Activated CD4-positive, alpha-beta memory T cell treated with anti-CD3 and anti-CD28 coated beads, Interleukin-2, amount 10 ng/mL, durations not matched to agents 7 days and 5 days (primary cell): ENCODE measurements around the gene CLCF1. TPM values are rescaled to one million over a fixed set of nuclear protein-coding genes. Genes with fewer than 3 reads are reported as not detected.

Source experiments
- CTCF ChIA-PET: fragments of 350-600 bp; sonication (Branson Sonifier 250); formaldehyde crosslinking; loops from one replicate; lab custom pipeline; 2021; ENCODE audit warnings: antibody characterized with exemption, inconsistent platforms; lab: Charles Lee
- POLR2A ChIA-PET: fragments of 350-600 bp; sonication (Branson Sonifier 250); formaldehyde crosslinking; loops from one replicate; lab custom pipeline; 2021; ENCODE audit warnings: antibody characterized with exemption; lab: Charles Lee
- DNase-seq: peaks from one replicate; pipeline ENCODE4 v3.0.0-alpha.2; 2020
- H3K27ac Mint-ChIP-seq: one replicate; pipeline ENCODE4 v1.8.0; 2021; ENCODE audit warnings: mild to moderate bottlenecking, mixed read lengths
- H3K27me3 Mint-ChIP-seq: one replicate; pipeline ENCODE4 v1.8.0; 2021; ENCODE audit warnings: mixed read lengths
- H3K36me3 Mint-ChIP-seq: one replicate; pipeline ENCODE4 v1.8.0; 2021; ENCODE audit warnings: low read depth, mixed read lengths
- H3K4me1 Mint-ChIP-seq: one replicate; pipeline ENCODE4 v1.8.0; 2021; ENCODE audit warnings: mixed read lengths
- H3K4me3 Mint-ChIP-seq: one replicate; pipeline ENCODE4 v1.8.0; 2021; ENCODE audit warnings: mild to moderate bottlenecking, mixed read lengths
- H3K9me3 Mint-ChIP-seq: one replicate; pipeline ENCODE4 v1.8.0; 2021; ENCODE audit warnings: mixed read lengths
- total RNA-seq, 2 experiments: library from RNA; stranded (reverse); gene quantifications; one replicate each; pipeline ENCODE4 v1.2.3, GENCODE V29; 2021

Gene CLCF1
- total RNA-seq, 2 experiments from 2014 or later = 0.65 to 0.71 TPM

DNA sequence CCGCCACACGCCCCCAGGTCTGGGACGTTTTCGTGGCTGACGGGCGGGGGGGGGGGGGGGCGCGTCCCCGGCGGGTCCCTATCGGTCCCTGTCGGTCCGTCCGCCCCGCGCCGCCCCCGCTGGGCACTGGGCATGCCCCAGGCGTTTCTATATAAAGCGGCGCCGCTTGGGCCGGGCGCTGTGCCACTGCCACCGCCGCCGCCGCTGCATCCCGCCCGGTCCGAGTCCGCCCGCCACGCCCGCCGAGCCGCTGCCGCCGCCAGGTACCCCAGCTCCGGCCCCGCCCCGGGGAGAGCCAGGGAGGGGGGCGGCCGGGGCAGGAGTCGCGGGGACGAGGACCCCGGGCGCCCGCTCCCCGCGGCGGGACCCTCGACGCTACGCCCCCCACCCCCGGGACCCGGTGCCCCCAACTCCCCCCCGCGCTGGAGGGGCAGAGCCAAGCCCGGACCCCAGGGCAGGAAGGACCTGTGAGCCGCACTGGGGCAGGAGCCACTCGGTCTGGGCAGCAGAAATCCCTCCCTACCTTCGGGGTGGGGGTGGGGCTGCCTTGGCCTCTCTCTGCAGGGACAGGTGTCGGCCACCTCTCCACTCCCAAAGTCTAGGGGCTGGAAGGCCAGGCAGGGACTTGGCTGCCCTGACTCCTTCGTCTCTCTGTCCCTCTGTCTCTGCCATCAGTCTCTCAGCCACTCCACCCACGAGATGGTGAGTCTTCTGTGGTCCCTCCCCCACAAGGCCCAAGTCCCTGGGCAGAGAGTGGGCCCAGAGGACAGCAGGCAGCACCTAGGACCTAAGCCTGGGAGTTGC lies 42.3 kb upstream of the CLCF1 start, which contains the start of gene CARNS1:
CARNS1 (plus strand) TSS at position 178 of the 804 bp plus-strand sequence; CDS start at position 700, 522 bp downstream.
- ChIA-PET POLR2A (interaction anchor here (1.4 to 11.7 kb wide), 6 partner anchors 8 to 69 kb away, joined by 5 to 155 read pairs (median 44); partner anchors contain the start of genes PPP1CA, PTPRCAP, RPS6KB2 and TBC1D10C), CTCF (no interaction called here)
- Mint-ChIP-seq H3K9me3 (no peaks in the 10 kb centered on the region), H3K36me3 (peaks cover 6% of the 10 kb centered on the region), H3K27me3 (peaks cover 17% of the 10 kb centered on the region), H3K4me3 (peak within 1 kb of the TSS; percentile 11), H3K27ac (no peak within 1 kb of the TSS), H3K4me1 (peaks cover 60% of the 10 kb centered on the region)
- DNase-seq = no peak

DNA sequence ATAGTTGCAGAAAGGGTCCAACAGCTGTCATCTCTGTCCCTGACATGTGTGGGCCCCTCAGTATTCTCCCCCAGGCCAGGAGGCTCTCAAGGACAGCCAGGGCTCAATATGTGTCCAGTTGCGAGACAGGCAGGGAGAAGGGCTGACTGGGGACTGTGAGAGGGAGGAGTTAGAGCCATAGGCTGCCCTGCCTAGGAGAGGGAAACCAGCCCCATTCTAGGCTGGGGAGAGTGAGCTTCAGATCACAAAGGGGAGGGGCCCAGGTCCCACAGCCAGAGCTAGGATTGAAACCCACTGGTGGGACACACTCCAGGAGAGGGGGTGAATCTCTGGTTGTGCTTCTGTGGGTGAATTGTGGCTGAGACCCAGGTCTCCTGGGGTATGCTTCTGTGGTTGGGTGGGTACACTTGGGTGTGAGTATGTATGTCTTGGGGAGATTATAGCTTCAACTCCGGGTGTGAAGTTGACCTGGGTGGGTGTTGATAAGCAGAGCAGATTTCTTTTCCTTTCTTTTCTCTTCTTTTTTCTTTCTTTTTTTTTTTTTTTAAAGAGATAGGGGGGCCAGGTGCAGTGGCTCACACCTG lies 40.0 kb upstream of the CLCF1 start:
- POLR2A ChIA-PET = interaction anchor here (0.7 to 11.7 kb wide), 13 partner anchors 7 to 125 kb away, joined by 3 to 155 read pairs (median 3); partner anchors contain the start of genes PPP1CA, PTPRCAP, RPS6KB2 and TBC1D10C
- DNase-seq = no peak
- Mint-ChIP-seq H3K27me3 (peaks cover 17% of the 10 kb centered on the region), H3K9me3 (no peaks in the 10 kb centered on the region), H3K36me3 (peaks cover 26% of the 10 kb centered on the region), H3K27ac (no peak overlapping the region), H3K4me1 (peaks cover 66% of the 10 kb centered on the region), H3K4me3 (no peak overlapping the region)
- CTCF ChIA-PET = interaction anchor here (1.6 to 2.7 kb wide), 2 partner anchors 10 to 26 kb away, joined by 4 to 21 read pairs; partner anchors contain the start of genes PPP1CA and TBC1D10C

DNA sequence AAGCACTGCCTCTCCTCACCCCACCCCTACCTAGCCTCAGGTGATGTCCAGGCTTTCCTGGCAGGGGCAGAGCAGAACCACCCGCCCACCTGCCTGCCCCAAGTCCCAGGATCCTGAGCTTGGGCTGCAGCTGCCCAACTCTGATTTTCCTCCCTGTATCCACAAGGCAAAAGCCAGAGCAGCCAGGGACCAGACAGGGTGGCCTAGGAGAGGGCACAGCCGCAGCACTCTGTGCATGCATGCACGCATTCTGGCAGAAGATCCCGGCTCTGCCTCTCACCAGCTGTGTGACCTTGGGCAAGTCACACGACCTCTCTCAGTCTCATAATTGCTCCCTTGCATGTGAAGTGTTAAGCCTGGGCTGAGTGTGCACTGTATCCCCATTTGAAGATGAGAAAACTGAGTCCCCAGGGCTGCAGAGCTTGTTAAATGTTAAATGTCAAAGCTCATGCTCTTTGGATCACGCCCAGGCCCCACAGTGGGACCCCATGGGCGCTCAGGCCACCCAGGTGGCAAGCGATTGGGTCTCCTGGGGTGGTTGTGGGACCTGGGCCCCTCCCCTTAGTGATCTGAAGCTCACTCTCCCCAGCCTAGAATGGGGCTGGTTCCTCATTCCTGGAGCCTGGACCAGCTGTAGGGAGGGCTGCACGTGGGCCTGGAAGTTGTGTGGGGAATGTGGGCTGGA lies 39.2 kb upstream of the CLCF1 start:
- Mint-ChIP-seq H3K27me3 (peaks cover 17% of the 10 kb centered on the region), H3K36me3 (peaks cover 33% of the 10 kb centered on the region), H3K4me1 (peaks cover 69% of the 10 kb centered on the region), H3K9me3 (no peaks in the 10 kb centered on the region), H3K27ac (no peak overlapping the region), H3K4me3 (no peak overlapping the region)
- DNase-seq = no peak
- ChIA-PET CTCF (interaction anchor here (0.6 to 2.7 kb wide), 4 partner anchors 10 to 76 kb away, joined by 3 to 21 read pairs (median 4); partner anchors contain the start of genes PPP1CA and TBC1D10C), POLR2A (interaction anchor here (1.0 to 11.7 kb wide), 12 partner anchors 8 to 125 kb away, joined by 3 to 155 read pairs (median 4); partner anchors contain the start of genes PPP1CA, PTPRCAP, RAD9A and RPS6KB2)

DNA sequence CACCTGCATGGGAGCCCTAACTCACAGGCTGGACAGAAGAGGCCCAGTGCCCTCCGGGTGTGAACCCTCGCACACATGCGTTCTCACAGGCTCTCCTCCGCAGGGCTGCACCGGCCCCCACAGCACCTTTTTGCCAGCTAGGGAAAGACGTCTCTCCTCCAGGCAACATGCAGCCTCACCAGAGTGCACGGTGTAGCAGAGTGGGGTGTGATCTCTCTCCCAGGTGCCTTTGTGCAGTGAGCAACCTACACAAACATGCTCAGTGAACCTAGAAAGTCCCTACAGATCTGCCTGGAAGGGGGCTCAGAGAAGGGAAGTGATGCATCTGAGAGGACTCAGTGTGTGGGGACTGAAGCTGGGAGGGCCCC lies 38.4 kb upstream of the CLCF1 start:
- peaks cover 73% of the 10 kb centered on the region for H3K4me1 Mint-ChIP-seq
- ChIA-PET POLR2A (interaction anchor here (1.2 to 11.7 kb wide), 7 partner anchors 9 to 26 kb away, joined by 4 to 155 read pairs (median 16); partner anchors contain the start of genes PPP1CA, PTPRCAP, RAD9A and RPS6KB2), CTCF (interaction anchor here (1.6 to 2.7 kb wide), 2 partner anchors 9 to 77 kb away, joined by 5 to 21 read pairs; partner anchors contain the start of genes PPP1CA and TBC1D10C)
- DNase-seq = no peak
- no peaks in the 10 kb centered on the region for H3K9me3 Mint-ChIP-seq
- H3K36me3 Mint-ChIP-seq = peaks cover 41% of the 10 kb centered on the region
- H3K4me3 Mint-ChIP-seq = no peak overlapping the region
- H3K27me3 Mint-ChIP-seq = peaks cover 14% of the 10 kb centered on the region
- H3K27ac Mint-ChIP-seq = no peak overlapping the region

DNA sequence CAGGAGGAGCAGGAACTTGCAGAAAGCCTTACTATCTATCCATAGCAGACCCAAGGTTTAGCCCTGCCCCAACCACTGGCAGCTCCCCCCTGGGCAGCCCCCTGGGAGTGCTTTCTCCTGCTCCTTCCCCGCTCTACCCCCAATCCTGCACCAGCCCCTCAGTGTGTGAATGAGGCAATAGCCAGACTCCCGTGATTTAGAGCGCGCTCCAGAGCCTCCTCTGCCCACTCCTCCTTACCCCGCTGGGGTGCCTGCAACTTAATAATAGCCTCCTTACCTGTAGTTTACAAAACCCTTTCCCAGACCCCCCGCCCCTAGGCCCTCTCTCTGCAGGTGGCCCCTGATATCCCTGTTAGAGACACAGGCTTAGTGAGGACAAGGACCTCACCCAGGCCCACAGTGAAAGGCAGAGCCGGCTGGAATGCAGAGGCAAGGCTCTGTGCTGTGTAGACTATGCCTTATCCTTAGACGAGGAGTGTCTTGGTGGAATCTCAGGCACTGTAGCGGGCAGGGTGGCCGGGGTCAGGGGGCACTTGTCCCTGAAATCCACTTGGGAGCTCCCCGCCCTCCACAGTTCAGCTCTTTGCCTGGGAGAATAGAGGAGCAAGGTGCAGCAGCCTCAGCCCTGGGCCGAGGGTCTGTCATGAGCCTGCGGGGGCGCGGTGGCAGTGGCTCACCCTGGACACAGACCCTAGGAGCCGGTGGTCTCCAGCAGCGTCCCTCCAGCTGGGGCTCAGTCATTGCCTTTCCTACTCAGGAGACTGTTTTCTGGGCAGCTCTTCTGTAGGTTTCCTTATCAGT lies 37.8 kb upstream of the CLCF1 start:
- Mint-ChIP-seq H3K36me3 (peaks cover 47% of the 10 kb centered on the region), H3K4me3 (peak overlapping the region; percentile 32), H3K27ac (peak overlapping the region; percentile 44), H3K27me3 (peaks cover 9% of the 10 kb centered on the region), H3K9me3 (no peaks in the 10 kb centered on the region), H3K4me1 (peaks cover 73% of the 10 kb centered on the region)
- POLR2A ChIA-PET = interaction anchor here (1.2 to 11.7 kb wide), 6 partner anchors 8 to 27 kb away, joined by 4 to 155 read pairs (median 22); partner anchors contain the start of genes PPP1CA, PTPRCAP, RAD9A and RPS6KB2
- CTCF ChIA-PET = interaction anchor here (1.6 kb wide), 1 partner anchor 77 kb away, joined by 5 read pairs; no protein-coding TSS in a partner anchor
- DNase-seq = no peak

DNA sequence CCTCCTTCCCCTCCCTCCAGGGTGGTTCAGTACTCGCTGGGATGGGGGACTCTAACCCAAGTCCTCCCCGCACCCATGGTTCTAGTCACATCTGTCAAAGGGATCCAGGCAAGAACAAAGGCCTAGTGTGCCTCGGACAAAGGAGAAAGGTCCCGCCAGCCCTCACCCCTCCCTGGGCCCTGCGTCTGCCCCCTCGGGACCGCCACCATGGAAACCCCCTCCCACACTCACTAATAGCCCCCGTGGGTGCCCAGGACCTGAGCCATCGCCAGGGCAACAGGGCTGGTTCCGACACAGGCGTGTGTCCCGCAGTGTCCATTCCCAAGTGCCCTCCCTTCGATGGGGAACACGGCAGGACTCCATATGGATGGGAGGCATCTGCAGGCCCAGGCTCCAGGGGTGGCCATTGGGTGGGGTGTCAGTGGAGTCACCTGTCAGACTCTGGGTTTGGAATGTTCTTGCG lies 37.0 kb upstream of the CLCF1 start:
- H3K27me3 Mint-ChIP-seq = peaks cover 6% of the 10 kb centered on the region
- no peak for DNase-seq
- H3K27ac Mint-ChIP-seq = peak overlapping the region; percentile 92
- peaks cover 76% of the 10 kb centered on the region for H3K4me1 Mint-ChIP-seq
- H3K9me3 Mint-ChIP-seq = no peaks in the 10 kb centered on the region
- H3K36me3 Mint-ChIP-seq = peaks cover 53% of the 10 kb centered on the region
- H3K4me3 Mint-ChIP-seq = peak overlapping the region; percentile 84
- ChIA-PET CTCF (no interaction called here), POLR2A (interaction anchor here (3.0 to 11.7 kb wide), 4 partner anchors 8 to 27 kb away, joined by 16 to 155 read pairs (median 33); partner anchors contain the start of genes PPP1CA, PTPRCAP, RPS6KB2 and TBC1D10C)

DNA sequence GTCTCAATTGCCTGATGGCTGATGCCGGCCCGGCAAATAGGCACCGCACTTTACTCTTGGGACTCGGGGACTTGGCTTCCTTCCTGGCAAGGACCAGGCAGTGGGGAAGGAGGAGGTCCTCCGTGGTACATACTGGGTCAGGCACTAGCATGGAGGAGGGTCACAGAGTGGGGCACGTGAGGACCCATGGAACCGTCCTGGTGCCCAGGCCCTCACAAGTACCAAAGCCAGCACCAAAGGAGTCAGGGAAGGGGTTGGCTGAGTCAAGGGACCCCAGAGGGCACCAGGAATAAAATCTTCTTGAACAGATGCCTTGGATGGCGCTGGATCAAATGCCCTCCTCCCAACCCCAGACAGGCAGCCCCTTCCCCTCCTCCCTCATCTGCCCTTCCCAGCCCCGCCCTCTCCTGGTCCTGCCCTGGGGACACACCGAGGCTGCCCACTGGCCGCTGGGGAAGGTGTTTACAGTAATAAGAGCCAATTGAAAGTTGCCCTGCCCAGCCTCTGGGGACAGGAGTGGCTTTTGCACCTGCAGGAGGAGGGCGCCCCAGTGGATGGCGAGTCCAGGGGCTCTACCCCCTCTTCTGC lies 36.5 kb upstream of the CLCF1 start:
- peak overlapping the region; percentile 84 for H3K4me3 Mint-ChIP-seq
- ChIA-PET POLR2A (interaction anchor here (1.2 to 3.5 kb wide), 7 partner anchors 9 to 82 kb away, joined by 4 to 91 read pairs (median 17); partner anchors contain the start of genes AIP, PTPRCAP and RAD9A), CTCF (interaction anchor here (0.6 to 1.9 kb wide), 2 partner anchors 10 to 58 kb away, joined by 3 to 7 read pairs; no protein-coding TSS in a partner anchor)
- no peaks in the 10 kb centered on the region for H3K9me3 Mint-ChIP-seq
- peaks cover 77% of the 10 kb centered on the region for H3K4me1 Mint-ChIP-seq
- peaks cover 58% of the 10 kb centered on the region for H3K36me3 Mint-ChIP-seq
- no peak for DNase-seq
- peaks cover 4% of the 10 kb centered on the region for H3K27me3 Mint-ChIP-seq
- peak overlapping the region; percentile 92 for H3K27ac Mint-ChIP-seq

DNA sequence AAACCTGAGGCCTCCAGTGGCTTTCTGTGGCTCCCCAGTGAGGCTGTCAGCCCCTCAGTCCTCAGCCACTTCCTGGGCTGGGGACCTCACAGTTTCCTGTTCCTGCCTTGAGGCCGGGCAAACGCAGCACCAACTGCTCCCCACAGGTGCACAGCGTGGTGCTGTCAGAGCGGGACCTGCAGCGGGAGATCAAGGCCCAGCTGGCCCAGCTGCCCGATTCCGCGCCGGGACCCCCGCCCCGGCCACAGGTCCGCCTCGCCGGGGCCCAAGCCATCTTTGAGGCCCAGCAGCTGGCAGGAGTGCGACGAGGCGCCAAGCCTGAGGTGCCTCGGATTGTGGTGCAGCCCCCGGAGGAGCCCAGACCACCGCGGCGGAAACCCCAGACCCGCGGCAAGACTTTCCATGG lies 35.9 kb upstream of the CLCF1 start:
- Mint-ChIP-seq H3K4me3 (peak overlapping the region; percentile 85), H3K9me3 (no peaks in the 10 kb centered on the region), H3K27me3 (peaks cover 4% of the 10 kb centered on the region), H3K4me1 (peaks cover 77% of the 10 kb centered on the region), H3K27ac (peak overlapping the region; percentile 99), H3K36me3 (peaks cover 64% of the 10 kb centered on the region)
- ChIA-PET POLR2A (interaction anchor here (0.6 to 3.5 kb wide), 20 partner anchors 9 to 156 kb away, joined by 3 to 91 read pairs (median 8); partner anchors contain the start of genes AIP, ANKRD13D, PITPNM1 and POLD4), CTCF (interaction anchor here (0.6 to 3.2 kb wide), 5 partner anchors 10 to 59 kb away, joined by 3 to 19 read pairs (median 7); partner anchors contain the start of genes PTPRCAP and RPS6KB2)
- peak; percentile 90 for DNase-seq

DNA sequence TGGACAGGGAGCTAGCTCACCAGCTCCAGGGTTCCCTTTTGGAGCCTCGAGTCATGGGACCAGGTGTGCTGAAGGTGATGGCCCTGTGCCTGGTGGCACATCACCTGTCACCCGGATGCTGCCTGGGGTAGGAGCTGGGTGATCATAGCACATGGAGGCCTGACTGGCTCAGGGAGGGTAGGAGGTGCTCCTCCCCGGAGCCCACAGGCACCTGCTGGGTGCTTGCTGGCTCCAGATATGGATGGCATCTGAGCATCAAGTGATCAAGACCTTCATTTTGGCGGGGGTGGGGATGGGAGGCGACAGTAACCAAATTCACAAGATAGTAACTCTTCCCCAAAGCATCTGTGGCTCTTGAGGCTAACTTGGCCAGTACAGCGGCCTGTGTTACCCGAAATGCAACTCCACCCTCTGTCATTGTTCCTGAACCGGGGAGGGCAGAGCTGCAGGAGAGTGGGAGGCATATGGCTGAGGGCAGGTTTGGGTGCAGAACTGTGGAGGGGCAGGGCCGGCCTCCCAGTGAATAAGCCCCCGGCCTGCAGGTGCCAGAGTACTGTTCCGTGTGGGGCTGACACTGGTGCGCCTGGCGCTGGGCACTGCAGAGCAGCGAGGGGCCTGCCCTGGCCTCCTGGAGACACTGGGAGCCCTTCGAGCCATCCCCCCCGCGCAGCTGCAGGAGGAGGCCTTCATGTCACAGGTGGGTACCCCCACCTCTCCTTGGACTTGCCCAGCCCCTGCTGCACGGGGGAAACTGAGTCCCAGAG lies 35.2 kb upstream of the CLCF1 start:
- H3K27ac Mint-ChIP-seq = peak overlapping the region; percentile 99
- peak overlapping the region; percentile 85 for H3K4me3 Mint-ChIP-seq
- peaks cover 67% of the 10 kb centered on the region for H3K36me3 Mint-ChIP-seq
- H3K9me3 Mint-ChIP-seq = no peaks in the 10 kb centered on the region
- peaks cover 4% of the 10 kb centered on the region for H3K27me3 Mint-ChIP-seq
- ChIA-PET POLR2A (interaction anchor here (0.6 to 3.5 kb wide), 23 partner anchors 8 to 155 kb away, joined by 3 to 91 read pairs (median 6); partner anchors contain the start of genes AIP, ANKRD13D, CLCF1 and CORO1B), CTCF (interaction anchor here (1.4 to 3.2 kb wide), 5 partner anchors 17 to 59 kb away, joined by 4 to 19 read pairs (median 7); partner anchors contain the start of genes PTPRCAP and RPS6KB2)
- peaks cover 78% of the 10 kb centered on the region for H3K4me1 Mint-ChIP-seq
- peak; percentile 54 for DNase-seq

DNA sequence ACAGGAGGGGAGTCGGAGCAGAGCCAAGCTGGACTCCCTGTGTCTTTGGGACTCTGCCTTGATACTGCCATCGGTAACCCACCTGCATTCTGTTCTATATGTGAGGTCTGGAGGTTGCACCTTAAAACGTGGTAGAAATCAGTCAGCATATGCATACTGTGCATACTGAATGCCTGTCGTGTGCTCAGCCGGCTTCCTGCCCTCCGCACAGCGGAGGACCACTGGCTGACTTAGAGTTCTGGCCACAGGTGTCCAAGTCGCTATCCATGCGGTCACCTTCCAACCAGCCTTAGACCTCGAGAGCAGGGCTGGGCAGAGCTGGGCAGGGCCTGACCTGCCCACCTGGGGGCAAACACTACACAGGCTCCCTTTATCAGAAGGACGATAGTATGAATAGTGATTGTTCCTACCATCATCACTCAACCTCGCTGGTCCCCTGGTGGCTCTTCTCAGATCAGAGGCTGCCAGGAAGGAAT lies 34.3 kb upstream of the CLCF1 start:
- Mint-ChIP-seq H3K4me1 (peaks cover 81% of the 10 kb centered on the region), H3K4me3 (peak overlapping the region; percentile 85), H3K27me3 (no peaks in the 10 kb centered on the region), H3K36me3 (peaks cover 69% of the 10 kb centered on the region), H3K27ac (peak overlapping the region; percentile 99), H3K9me3 (no peaks in the 10 kb centered on the region)
- CTCF ChIA-PET = interaction anchor here (0.8 to 3.2 kb wide), 5 partner anchors 18 to 60 kb away, joined by 3 to 19 read pairs (median 7); partner anchors contain the start of genes PTPRCAP and RPS6KB2
- DNase-seq = no peak
- POLR2A ChIA-PET = interaction anchor here (0.9 to 3.5 kb wide), 18 partner anchors 10 to 78 kb away, joined by 3 to 91 read pairs (median 8); partner anchors contain the start of genes AIP, CLCF1, CORO1B and POLD4
